Heart left ventricle (tissue), 16 donors: ENCODE measurements around the gene SCAP. TPM values are rescaled to one million over a fixed set of nuclear protein-coding genes. Genes with fewer than 3 reads are reported as not detected.
A peak's percentile ranks its signal among the peaks of the same experiment; 100 is the strongest.

Experiments
- ATAC-seq, 4 donors: fragments of 200-7000 bp; cut with Tn5 transposase; one replicate each; pipeline ENCODE4 v1.9.1; 2020 to 2022; ENCODE audit warnings: moderate library complexity in 4 of 4, mild to moderate bottlenecking in 3 of 4, moderate number of reproducible peaks in 1 of 4
- DNase-seq, 5 donors: peaks; one replicate each; pipeline ENCODE4 v3.0.0-alpha.2; 2020
- H3K27ac ChIP-seq, 12 donors: fragments of 200-600 bp; sonication (generic) in 4 of 12; one replicate each; pipeline versions ENCODE4 v1.5.0 to v1.8.0; 2016 to 2022; ENCODE audit warnings: mild to moderate bottlenecking in 2 of 12
- H3K27me3 ChIP-seq, 9 donors: fragments of 200-600 bp; sonication (generic) in 2 of 9; one replicate each; pipeline versions ENCODE4 v1.5.1 to v1.8.0; 2016 to 2022; ENCODE audit warnings: mild to moderate bottlenecking in 3 of 9
- H3K36me3 ChIP-seq, 9 donors: fragments of 200-600 bp; sonication (generic) in 2 of 9; one replicate each; pipeline versions ENCODE4 v1.5.0 to v1.8.0; 2018 to 2022; ENCODE audit warnings: mild to moderate bottlenecking in 2 of 9
- H3K4me1 ChIP-seq, 12 donors: fragments of 200-600 bp; sonication (generic) in 4 of 12; one replicate each; pipeline versions ENCODE4 v1.5.0 to v1.8.0; 2016 to 2022; ENCODE audit warnings: mild to moderate bottlenecking in 3 of 12
- H3K4me3 ChIP-seq, 12 donors: fragments of 200-600 bp; sonication (generic) in 4 of 12; one replicate each; pipeline versions ENCODE4 v1.5.0 to v1.8.0; 2017 to 2022; ENCODE audit warnings: mild to moderate bottlenecking in 9 of 12, moderate library complexity in 4 of 12
- H3K9me3 ChIP-seq, 12 donors: fragments of 200-600 bp; sonication (generic) in 4 of 12; one replicate each; pipeline versions ENCODE4 v1.5.0 to v1.8.0; 2016 to 2022; ENCODE audit warnings: mild to moderate bottlenecking in 1 of 12
- CTCF ChIP-seq, 12 donors: fragments of 200-600 bp; sonication (generic) in 4 of 12; IDR thresholded peaks; one replicate each; pipeline versions ENCODE4 v1.5.0 to v1.8.0; 2018 to 2022; ENCODE audit warnings: antibody characterized with exemption in 12 of 12, mild to moderate bottlenecking in 5 of 12
- POLR2A ChIP-seq, 2 donors: fragments of 450-650 bp; IDR thresholded peaks; one replicate each; pipeline ENCODE4 v1.6.1; 2017; ENCODE audit warnings: antibody characterized with exemption in 2 of 2, mild to moderate bottlenecking in 2 of 2, moderate library complexity in 2 of 2
- WGBS, 4 donors: extraction: QIAGEN DNeasy Blood & Tissue Kit in 2 of 4; methylation state at CpG; one replicate each; pipeline versions ENCODE4 v1.1.5 to v1.1.7; 2013 to 2018; 5-methylcytosine and 5-hydroxymethylcytosine counted together
- intact Hi-C, 10 donors: fragments of 100-400 bp; cut with DNase I; formaldehyde crosslinking; loops; one replicate each; pipeline versions ENCODE4 v1.11.1 to v1.14.2; 2022
- polyA plus RNA-seq, 2 donors: library from polyadenylated mRNA; stranded (reverse); fragments of 200-250 nt; gene quantifications; one replicate each; pipeline ENCODE4 v1.2.3, GENCODE V29; 2013
- total RNA-seq, 9 donors: library from RNA; depleted of rRNA in 2 of 9; stranded (reverse); fragments of >200 nt in 2 of 9; fragmentation: NEBNext Ultra II Directional in 3 of 9; extraction: Animal tissue kit (Norgen Biotek cat#: 25700) in 3 of 9; gene quantifications; one replicate each; pipeline versions ENCODE4 v1.1.0 to v1.2.4, GENCODE V29; 2016 to 2023
- donor health status: ischemic (EF 13 %, LVEDD 7.1; RV severe dilation, severe dysfunction).
- donor health status: healthy with polysubstance abuse.
- donor health status: DM: no; HTN: yes; CAD: no.
- donor health status: DM: no; HTN: no; CAD: no.
- donor health status: ischemic (EF 25% LVEDD 6.9; RV normal size, moderate dysfunction).
- donor health status: ischemic (EF 25% LVEDD 5.7; RV mildly dilated, moderate dysfunction).
- donor health status: healthy.
- donor health status: DM: yes; HTN: yes; CAD: no.
- donor health status: ischemic (EF 35%, LVEDD 5.7; RV mildly dilated, moderate dysfunction).
- donor health status: nonischemic (EF 11% LVEDD 7.7; RV severe dilation, severe dysfunction).
- donor health status: DM: yes; HTN: yes; CAD: no.
- donor health status: PGD.
- donor health status: ischemic (EF 29% LVEDD 5.4; RV normal size, mild dysfunction).
- donor health status: nonischemic (EF 23%, LVEDD 6.1; RV moderate dilation, normal function).

SCAP gene
- total and polyA plus RNA-seq, 11 donors, result 36.8 to 71.6 (median 41.8) TPM

GRCh38 chr3:47476644-47477199, 981 bp upstream of the SCAP start:
- Histone ChIP-seq H3K27ac (peak overlapping the region in 8 of 12 donors; percentile 77 to 93 (median 86)), H3K4me3 (peak overlapping the region in 10 of 12 donors; percentile 69 to 100 (median 95)), H3K9me3 (no peaks in the 10 kb centered on the region), H3K4me1 (peaks cover 0 to 30% (median 16%) of the 10 kb centered on the region in 12 donors), H3K27me3 (no peaks in the 10 kb centered on the region), H3K36me3 (no peaks in the 10 kb centered on the region)
- TF ChIP-seq CTCF (IDR thresholded peaks at IDR 0.05), result no peak
- no peak for TF ChIP-seq POLR2A (IDR thresholded peaks at IDR 0.05)
- ATAC-seq (no peak), DNase-seq (no peak)
- 88 to 94% (median 89%) methylated on average over 10 to 11 of the region's 11 CpGs for WGBS, 4 donors
- intact Hi-C loops, result loop anchor here in 8 of 10 donors (1.0 to 5.0 kb wide), 5 partner anchors 54 to 94 kb away; partner anchors contain the start of gene PTPN23 (in 1 of the 8)

- peak overlapping the region; percentile 69 to 100 (median 95) for H3K4me3 ChIP-seq
- DNase-seq, result no peak
- WGBS, 4 donors, result 67 to 75% (median 72%) methylated on average over 5 of the region's 5 CpGs
- peak overlapping the region; percentile 54 to 93 (median 85) for H3K27ac ChIP-seq
- intact Hi-C loops, result loop anchor here in 8 of 10 donors (1.0 to 5.0 kb wide), 5 partner anchors 53 to 94 kb away; partner anchors contain the start of gene PTPN23 (in 1 of the 8)
- peaks cover 0 to 30% (median 16%) of the 10 kb centered on the region in 12 donors for H3K4me1 ChIP-seq
- no peak for ATAC-seq
- no peaks in the 10 kb centered on the region for H3K27me3 ChIP-seq
- H3K36me3 ChIP-seq, result no peaks in the 10 kb centered on the region
- TF ChIP-seq CTCF (IDR thresholded peaks at IDR 0.05), result no peak
- no peak for TF ChIP-seq POLR2A (IDR thresholded peaks at IDR 0.05)
- H3K9me3 ChIP-seq, result no peaks in the 10 kb centered on the region
Observed at GRCh38 chr3:47476330-47476626, 537 bp upstream of the SCAP start.

- Histone ChIP-seq H3K36me3 (no peaks in the 10 kb centered on the region), H3K4me1 (peaks cover 0 to 30% (median 16%) of the 10 kb centered on the region in 12 donors), H3K9me3 (no peaks in the 10 kb centered on the region), H3K27me3 (no peaks in the 10 kb centered on the region), H3K27ac (peak overlapping the region; percentile 35 to 93 (median 85)), H3K4me3 (peak overlapping the region; percentile 69 to 100 (median 95))
- peak in 1 of 4 donors; percentile 7 for ATAC-seq
- no peak for DNase-seq
- intact Hi-C loops, result loop anchor here in 4 of 10 donors (1.0 to 5.0 kb wide), 3 partner anchors 53 to 93 kb away; partner anchors contain the start of gene PTPN23 (in 1 of the 4)
- WGBS, 4 donors, result 1 to 2% (median 2%) methylated on average over 16 to 24 of the region's 24 CpGs
- TF ChIP-seq CTCF (IDR thresholded peaks at IDR 0.05) (no peak), POLR2A (IDR thresholded peaks at IDR 0.05) (no peak)
Observed at GRCh38 chr3:47475029-47475569, 642 bp downstream of the SCAP start.

- 59 to 66% (median 64%) methylated on average over 3 of the region's 3 CpGs for WGBS, 4 donors
- Histone ChIP-seq H3K27ac (no peak overlapping the region), H3K4me1 (peaks cover 0 to 30% (median 16%) of the 10 kb centered on the region in 12 donors), H3K27me3 (no peaks in the 10 kb centered on the region), H3K9me3 (peaks cover 0 to under 1% (median 0%) of the 10 kb centered on the region in 12 donors), H3K36me3 (no peaks in the 10 kb centered on the region), H3K4me3 (no peak overlapping the region)
- ATAC-seq (no peak), DNase-seq (no peak)
- TF ChIP-seq POLR2A (IDR thresholded peaks at IDR 0.05) (no peak), CTCF (IDR thresholded peaks at IDR 0.05) (no peak)
- intact Hi-C loops, result loop anchor here in 1 of 10 donors (2.0 kb wide), 1 partner anchor 51 kb away; no protein-coding TSS in a partner anchor
Observed at GRCh38 chr3:47473391-47473790, 2.4 kb downstream of the SCAP start.
